ENCODE results near the gene CYP46A1.
"Not testable (repeated sequence)": the region's sequence is repeated elsewhere in the genome, so short reads cannot be mapped to it uniquely, and the experiment has no call there.

The CYP46A1 gene

GRCh38 chr14:99683619-99684409, at the start of gene CYP46A1:
CYP46A1 (plus strand) TSS chr14:99684298; CDS start chr14:99684418, 120 bp downstream.
- DNase-seq, result peak; percentile 100

GRCh38 chr14:99634443-99634842, 49.7 kb upstream of the CYP46A1 start:
- DNase-seq, result no peak

GRCh38 chr14:99635116-99635515, 49.0 kb upstream of the CYP46A1 start:
- DNase-seq, result no peak

DNA sequence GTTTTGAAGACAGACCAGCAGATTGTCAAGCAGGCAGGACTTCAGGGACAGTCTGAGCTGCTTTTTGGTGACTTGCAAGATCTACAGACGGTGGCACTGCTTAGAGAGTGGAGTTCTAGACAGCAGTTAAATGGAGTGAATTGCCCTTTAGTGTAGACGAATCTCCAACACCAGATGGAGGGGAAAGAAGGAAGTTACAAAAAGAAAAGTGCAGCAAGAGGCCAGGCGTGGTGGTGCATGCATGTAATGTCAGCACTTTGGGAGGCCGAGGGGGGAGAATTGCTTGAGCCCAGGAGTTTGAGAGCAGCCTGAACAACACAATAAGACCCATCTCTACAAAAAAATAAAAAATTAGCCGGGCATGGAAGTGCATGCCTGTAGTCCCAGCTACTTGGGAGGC, 47.6 kb upstream of the CYP46A1 start:
- no peak for DNase-seq

- no peak for DNase-seq
Observed at GRCh38 chr14:99637624-99638023, 46.5 kb upstream of the CYP46A1 start.

- not testable (repeated sequence) for DNase-seq
Observed at GRCh38 chr14:99642771-99643170, 41.3 kb upstream of the CYP46A1 start.

GRCh38 chr14:99643343-99643742, 40.8 kb upstream of the CYP46A1 start:
- no peak for DNase-seq

GRCh38 chr14:99644035-99644587, 40.0 kb upstream of the CYP46A1 start:
- DNase-seq, result no peak

DNA sequence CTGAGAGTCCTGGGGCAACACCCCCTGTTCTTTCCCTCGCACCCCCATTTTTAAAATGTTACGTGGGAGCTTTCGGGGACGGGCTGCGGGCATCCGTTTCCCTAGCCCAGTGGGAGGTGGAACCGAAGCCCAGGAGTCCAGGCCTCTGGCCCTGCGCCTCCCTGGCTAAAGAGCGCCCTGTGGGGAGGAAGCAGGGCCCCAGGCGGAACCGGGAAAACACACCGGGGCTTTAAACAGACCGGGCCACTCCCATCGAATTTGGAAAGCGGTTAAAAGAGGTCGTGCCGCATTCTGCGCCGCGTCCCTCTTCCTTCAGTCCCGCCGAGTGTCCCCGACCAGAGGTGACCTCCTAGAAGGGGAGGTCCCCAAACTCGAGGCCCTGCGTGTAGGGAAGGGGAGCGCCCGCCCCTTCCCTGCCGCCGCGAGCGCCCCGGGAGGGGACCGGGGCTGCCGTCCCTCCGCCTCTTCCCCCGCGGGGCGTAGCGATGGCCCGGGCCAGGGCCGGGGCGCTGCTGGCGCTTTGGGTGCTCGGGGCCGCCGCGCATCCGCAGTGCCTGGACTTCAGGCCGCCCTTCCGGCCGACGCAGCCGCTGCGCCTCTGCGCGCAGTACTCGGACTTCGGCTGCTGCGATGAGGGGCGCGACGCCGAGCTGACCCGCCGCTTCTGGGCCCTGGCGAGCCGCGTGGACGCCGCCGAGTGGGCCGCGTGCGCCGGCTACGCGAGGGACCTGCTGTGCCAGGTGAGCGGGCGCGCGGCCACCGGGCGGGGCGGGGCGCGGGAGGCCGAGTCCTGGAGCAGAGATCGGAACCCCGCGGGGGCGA, 39.2 kb upstream of the CYP46A1 start, which contains the start of gene HHIPL1:
Gene HHIPL1 (plus strand): TSS at position 407 of the 822 bp plus-strand sequence. CDS start 79 bp downstream, at position 486.
- DNase-seq, result no peak

- no peak for DNase-seq
Observed at GRCh38 chr14:99645545-99646505, 38.3 kb upstream of the CYP46A1 start.

DNA sequence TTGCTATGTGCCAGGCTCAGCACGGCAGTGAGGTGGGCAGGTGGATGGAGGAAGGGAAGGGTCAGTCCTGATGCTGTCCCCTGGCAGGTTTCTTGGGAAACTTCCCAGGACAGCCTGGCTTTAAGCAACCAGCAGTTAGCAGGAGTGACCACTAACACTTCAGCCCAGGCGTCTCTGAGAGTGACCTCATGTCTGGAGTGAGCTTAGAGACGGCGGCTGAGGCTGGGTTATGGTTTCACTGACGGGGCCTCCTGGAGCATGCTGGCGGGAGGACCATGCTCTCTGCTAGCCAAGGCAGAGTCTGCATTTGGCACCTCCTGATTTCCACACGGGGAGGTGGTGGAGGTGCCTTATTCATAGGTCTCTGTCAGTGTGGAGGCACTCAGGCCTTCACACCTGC, 36.7 kb upstream of the CYP46A1 start:
- DNase-seq, result no peak

- no peak for DNase-seq
Observed at GRCh38 chr14:99648027-99648784, 35.9 kb upstream of the CYP46A1 start.

DNA sequence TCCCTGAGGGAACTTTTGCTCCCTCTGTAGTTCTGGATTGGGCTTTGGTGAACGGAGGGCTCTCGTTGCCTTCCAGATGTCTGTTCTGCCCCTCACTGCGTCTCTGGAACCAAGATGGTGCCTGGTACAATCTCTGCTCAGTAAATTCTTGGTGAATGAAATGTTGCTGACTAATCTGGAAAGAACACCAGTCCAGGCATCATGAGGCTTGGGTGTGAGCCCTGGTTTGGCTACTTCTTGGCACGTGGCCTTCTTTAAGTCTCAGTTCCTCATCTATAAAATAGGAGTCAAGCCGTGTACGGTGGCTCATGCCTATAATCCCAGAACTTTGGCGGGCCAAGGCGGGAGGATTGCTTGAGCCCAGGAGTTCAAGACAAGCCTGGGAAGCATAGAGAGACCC, 34.9 kb upstream of the CYP46A1 start:
- no peak for DNase-seq

DNA sequence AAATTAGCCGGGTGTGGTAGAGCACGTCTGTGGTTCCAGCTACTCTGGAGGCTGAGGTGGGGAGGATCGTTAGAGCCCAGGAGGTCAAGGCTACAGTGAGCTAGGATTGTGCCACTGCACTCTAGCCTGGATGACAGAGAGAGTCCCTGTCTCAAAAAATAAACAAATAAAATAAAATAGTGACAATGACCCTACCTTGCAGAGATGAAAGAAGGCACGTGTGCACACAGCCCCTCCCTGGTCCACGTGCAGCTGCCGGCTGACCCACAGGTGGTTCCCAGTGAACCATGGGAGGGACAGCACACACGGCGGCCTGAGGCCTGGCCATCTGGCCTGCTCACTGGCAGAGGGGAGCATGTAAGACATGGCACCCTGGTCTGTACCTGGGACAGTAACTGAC, 34.5 kb upstream of the CYP46A1 start:
- DNase-seq, result no peak

DNA sequence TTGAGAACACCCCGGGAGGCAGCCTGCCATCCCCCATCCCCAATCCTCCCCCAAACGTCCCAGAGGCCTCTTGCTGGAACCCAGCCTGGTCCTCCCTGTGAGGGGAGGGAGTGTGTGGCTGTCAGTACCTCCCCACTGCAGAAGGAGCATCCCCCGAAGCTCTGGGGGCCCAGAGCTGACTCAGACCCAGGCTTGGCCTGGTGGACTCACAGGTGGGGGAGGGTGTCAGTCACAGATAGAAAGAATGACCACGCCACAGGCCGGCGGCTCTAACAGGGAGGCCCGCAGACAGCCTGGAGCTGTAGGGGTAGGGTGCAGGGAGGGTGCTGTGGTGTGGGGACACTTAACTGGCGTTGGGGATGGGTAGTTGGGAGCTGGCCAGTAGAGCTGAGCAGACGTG, 33.9 kb upstream of the CYP46A1 start:
- no peak for DNase-seq

GRCh38 chr14:99651953-99652746, 31.9 kb upstream of the CYP46A1 start:
- no peak for DNase-seq

GRCh38 chr14:99654235-99654985, 29.7 kb upstream of the CYP46A1 start:
- no peak for DNase-seq

- no peak for DNase-seq
Observed at GRCh38 chr14:99655521-99655920, 28.6 kb upstream of the CYP46A1 start.

GRCh38 chr14:99656171-99656570, 27.9 kb upstream of the CYP46A1 start:
- DNase-seq, result no peak

DNA sequence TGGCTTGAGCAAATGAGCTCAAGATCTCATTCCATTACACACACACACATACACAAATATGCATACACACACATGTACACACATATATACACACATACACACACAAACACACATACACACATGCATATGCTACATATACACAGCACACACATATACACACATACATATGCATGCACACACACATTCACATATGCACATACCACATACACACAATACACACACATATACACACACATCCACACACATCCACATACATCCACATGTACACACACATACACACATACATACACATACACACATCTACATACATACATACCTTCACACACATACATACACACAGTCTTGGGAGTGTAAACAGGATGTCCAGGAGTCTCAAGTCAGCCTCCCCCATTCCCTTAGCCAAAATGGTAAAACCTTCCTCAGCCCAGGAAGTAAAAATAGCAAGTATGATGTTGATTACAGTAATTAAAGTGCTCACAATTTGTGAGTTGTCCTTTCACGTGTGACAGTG, 26.4 kb upstream of the CYP46A1 start:
- no peak for DNase-seq

Data from activated effector memory CD4-positive, alpha-beta T cell treated with Interleukin-2 at 50 U/mL for 16 hours (primary cell).